Peyer's patch (tissue), 4 donors: ENCODE data around the gene NOTUM. TPM values are rescaled to one million over a fixed set of nuclear protein-coding genes. Genes with fewer than 3 reads are reported as not detected.
A peak's percentile ranks its signal among the peaks of the same experiment; 100 is the strongest.
"Not testable (repeated sequence)": the region's sequence is repeated elsewhere in the genome, so short reads cannot be mapped to it uniquely, and the experiment has no call there.

Source experiments
- DNase-seq, 3 donors: peaks; one replicate each; pipeline ENCODE4 v3.0.0-alpha.2; 2017 to 2019
- H3K27ac ChIP-seq, 4 donors: fragments of 200-600 bp; sonication (generic); one replicate each; pipeline ENCODE4 v1.5.1; 2016 to 2019
- H3K27me3 ChIP-seq, 2 donors: fragments of 200-600 bp; sonication (generic); one replicate each; pipeline ENCODE4 v1.5.1; 2019
- H3K36me3 ChIP-seq, 3 donors: fragments of 200-600 bp; sonication (generic); one replicate each; pipeline ENCODE4 v1.5.1; 2016 to 2019
- H3K4me1 ChIP-seq, 4 donors: fragments of 200-600 bp; sonication (generic); one replicate each; pipeline ENCODE4 v1.5.1; 2016 to 2019
- H3K4me3 ChIP-seq, 4 donors: fragments of 200-600 bp; sonication (generic); 1 replicate in 3 of 4; 2 replicates in 1 of 4; pipeline ENCODE4 v1.5.1; 2016 to 2019; ENCODE audit warnings: mild to moderate bottlenecking in 1 of 4
- H3K9me3 ChIP-seq, 4 donors: fragments of 200-600 bp; sonication (generic); one replicate each; pipeline ENCODE4 v1.5.1; 2016 to 2019; ENCODE audit warnings: mild to moderate bottlenecking in 1 of 4
- CTCF ChIP-seq, 6 experiments: fragments of 450-650 bp in 4 of 6; fragments of 200-600 bp in 2 of 6; sonication (generic) in 1 of 6; IDR thresholded peaks; one replicate each; pipeline ENCODE4 v1.5.1; 2017 to 2019; ENCODE audit warnings: antibody characterized with exemption in 6 of 6, mild to moderate bottlenecking in 3 of 6, moderate library complexity in 1 of 6
- POLR2A ChIP-seq, 2 donors: fragments of 450-650 bp; IDR thresholded peaks; one replicate each; pipeline ENCODE4 v1.5.1; 2017; ENCODE audit warnings: antibody characterized with exemption in 2 of 2, mild to moderate bottlenecking in 2 of 2, moderate library complexity in 2 of 2
- total RNA-seq, 4 donors: library from RNA; depleted of rRNA; stranded (reverse); fragments of >200 nt; gene quantifications; one replicate each; pipeline ENCODE4 v1.1.0, GENCODE V29; 2016

Gene NOTUM
- total RNA-seq, 4 donors from 2014 or later, result 1.2 TPM; not detected in 3

- Histone ChIP-seq H3K36me3 (no peaks in the 10 kb centered on the region), H3K27me3 (peaks cover 0 to 7% of the 10 kb centered on the region in 2 donors), H3K27ac (no peak overlapping the region), H3K9me3 (no peaks in the 10 kb centered on the region), H3K4me3 (no peak overlapping the region), H3K4me1 (peaks cover 0 to 4% (median 1%) of the 10 kb centered on the region in 4 donors)
- DNase-seq, result no peak
- TF ChIP-seq CTCF (IDR thresholded peaks at IDR 0.05) (no peak), POLR2A (IDR thresholded peaks at IDR 0.05) (no peak)
These were observed 6.6 kb downstream of the NOTUM start for GRCh38 chr17:81954131-81955057.

- H3K27ac ChIP-seq, H3K9me3 ChIP-seq, H3K27me3 ChIP-seq, DNase-seq, H3K4me3 ChIP-seq, H3K36me3 ChIP-seq, H3K4me1 ChIP-seq: not testable (repeated sequence)
- TF ChIP-seq CTCF (IDR thresholded peaks at IDR 0.05), result peak in 2 of 6 experiments; percentile 2 to 16
These were observed 7.5 kb downstream of the NOTUM start for GRCh38 chr17:81953443-81953842.

- H3K27ac ChIP-seq, result no peak overlapping the region
- no peaks in the 10 kb centered on the region for H3K27me3 ChIP-seq
- TF ChIP-seq POLR2A (IDR thresholded peaks at IDR 0.05) (no peak), CTCF (IDR thresholded peaks at IDR 0.05) (no peak)
- H3K36me3 ChIP-seq, result no peaks in the 10 kb centered on the region
- DNase-seq, result no peak
- H3K4me3 ChIP-seq, result no peak overlapping the region
- H3K4me1 ChIP-seq, result no peaks in the 10 kb centered on the region
- H3K9me3 ChIP-seq, result no peaks in the 10 kb centered on the region
These were observed 8.2 kb downstream of the NOTUM start for GRCh38 chr17:81952792-81953228.

GRCh38 chr17:81951785-81952684 lies 9.0 kb downstream of the NOTUM start:
- DNase-seq, result no peak
- Histone ChIP-seq H3K4me1 (no peaks in the 10 kb centered on the region), H3K27me3 (no peaks in the 10 kb centered on the region), H3K4me3 (no peak overlapping the region), H3K27ac (no peak overlapping the region), H3K36me3 (no peaks in the 10 kb centered on the region), H3K9me3 (no peaks in the 10 kb centered on the region)
- TF ChIP-seq CTCF (IDR thresholded peaks at IDR 0.05) (no peak), POLR2A (IDR thresholded peaks at IDR 0.05) (no peak)

GRCh38 chr17:81950501-81950900 lies 10.5 kb downstream of the NOTUM start:
- no peaks in the 10 kb centered on the region for H3K9me3 ChIP-seq
- TF ChIP-seq CTCF (IDR thresholded peaks at IDR 0.05) (no peak), POLR2A (IDR thresholded peaks at IDR 0.05) (no peak)
- H3K4me1 ChIP-seq, result no peaks in the 10 kb centered on the region
- no peak for DNase-seq
- no peaks in the 10 kb centered on the region for H3K27me3 ChIP-seq
- no peak overlapping the region for H3K27ac ChIP-seq
- no peaks in the 10 kb centered on the region for H3K36me3 ChIP-seq
- H3K4me3 ChIP-seq, result no peak overlapping the region
